ENCODE data around the gene AMIGO3.
A peak's percentile ranks its signal among the peaks of the same experiment; 100 is the strongest.

AMIGO3 gene

DNA sequence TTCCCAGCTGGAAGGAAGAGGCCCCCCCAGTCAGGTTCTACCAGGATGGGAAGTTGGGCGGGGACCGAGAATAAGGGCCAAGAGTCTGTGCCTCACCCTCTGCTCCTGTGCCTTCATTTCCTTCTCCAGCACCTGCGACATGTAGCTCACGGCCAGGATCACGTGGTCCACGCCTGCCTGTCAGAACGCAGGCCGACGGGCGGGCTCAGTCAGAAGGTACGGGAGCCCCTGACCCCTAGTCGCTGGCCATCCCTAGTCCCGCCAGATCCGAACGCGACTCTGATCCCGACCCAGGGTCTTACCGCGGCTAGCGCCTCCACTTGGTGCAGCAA, 3.8 kb upstream of the AMIGO3 start:
- Histone ChIP-seq H3K9me3 (ENCODE audit: insufficient read depth, low read length) (no peaks in the 10 kb centered on the region), H3K9me2 (replicated peaks; ENCODE audit: insufficient read depth, low read length) (no peaks in the 10 kb centered on the region), H3K36me3 (ENCODE audit: low read length) (no peaks in the 10 kb centered on the region), H3K9ac (ENCODE audit: low read length) (peak overlapping the region; percentile 100), H3K27ac (ENCODE audit: low read depth, low read length) (peak overlapping the region; percentile 70), H3K27me3 (ENCODE audit: low read length) (no peaks in the 10 kb centered on the region), H3K79me2 (ENCODE audit: insufficient read depth, low read length) (0 out of 2 replicates have a peak, but pooled peaks cover 3% of the 10 kb centered on the region), H3F3A (ENCODE audit: insufficient read depth) (peaks cover 18% of the 10 kb centered on the region), H4K20me1 (ENCODE audit: low read depth, low read length) (no peaks in the 10 kb centered on the region), H2AFZ (ENCODE audit: low read depth, low read length, severe bottlenecking) (no peak overlapping the region), H3K4me2 (ENCODE audit: low read depth, low read length, poor library complexity, severe bottlenecking) (peak overlapping the region; percentile 70), H3K4me3 (ENCODE audit: insufficient read depth, low read length, poor library complexity, severe bottlenecking) (peak overlapping the region; percentile 96)
- no peak for TF ChIP-seq EZH2phosphoT487 (conservative IDR thresholded peaks at IDR 0.05; ENCODE audit: low read length)
- TF ChIP-seq, protein P1, sequence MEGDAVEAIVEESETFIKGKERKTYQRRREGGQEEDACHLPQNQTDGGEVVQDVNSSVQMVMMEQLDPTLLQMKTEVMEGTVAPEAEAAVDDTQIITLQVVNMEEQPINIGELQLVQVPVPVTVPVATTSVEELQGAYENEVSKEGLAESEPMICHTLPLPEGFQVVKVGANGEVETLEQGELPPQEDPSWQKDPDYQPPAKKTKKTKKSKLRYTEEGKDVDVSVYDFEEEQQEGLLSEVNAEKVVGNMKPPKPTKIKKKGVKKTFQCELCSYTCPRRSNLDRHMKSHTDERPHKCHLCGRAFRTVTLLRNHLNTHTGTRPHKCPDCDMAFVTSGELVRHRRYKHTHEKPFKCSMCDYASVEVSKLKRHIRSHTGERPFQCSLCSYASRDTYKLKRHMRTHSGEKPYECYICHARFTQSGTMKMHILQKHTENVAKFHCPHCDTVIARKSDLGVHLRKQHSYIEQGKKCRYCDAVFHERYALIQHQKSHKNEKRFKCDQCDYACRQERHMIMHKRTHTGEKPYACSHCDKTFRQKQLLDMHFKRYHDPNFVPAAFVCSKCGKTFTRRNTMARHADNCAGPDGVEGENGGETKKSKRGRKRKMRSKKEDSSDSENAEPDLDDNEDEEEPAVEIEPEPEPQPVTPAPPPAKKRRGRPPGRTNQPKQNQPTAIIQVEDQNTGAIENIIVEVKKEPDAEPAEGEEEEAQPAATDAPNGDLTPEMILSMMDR (IDR thresholded peaks at IDR 0.05; ENCODE audit: insufficient read depth, low read length, poor library complexity, severe bottlenecking) = no peak

DNA sequence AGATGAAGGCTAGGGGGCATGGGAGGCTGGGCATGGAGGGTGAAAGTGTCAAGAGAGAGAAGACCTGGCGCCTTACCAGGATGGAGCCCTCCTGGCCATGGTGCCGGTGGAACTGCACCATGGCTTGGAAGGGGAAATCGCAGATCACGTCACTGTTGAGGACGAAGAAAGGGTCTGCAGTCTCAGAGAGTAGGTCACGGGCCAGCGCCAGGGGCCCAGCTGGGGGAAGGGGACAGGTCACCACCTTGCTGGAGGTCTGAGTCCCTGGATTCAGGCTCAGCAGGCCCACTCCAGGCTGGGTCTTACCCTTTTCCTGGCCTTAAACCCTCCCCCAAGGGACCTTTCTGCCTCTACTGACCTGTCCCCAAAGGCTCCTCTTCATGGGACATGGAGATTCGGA, 3.4 kb upstream of the AMIGO3 start:
- no peaks in the 10 kb centered on the region for H3K9me2 ChIP-seq (replicated peaks; ENCODE audit: insufficient read depth, low read length)
- no peaks in the 10 kb centered on the region for H4K20me1 ChIP-seq (ENCODE audit: low read depth, low read length)
- H3K9me3 ChIP-seq (ENCODE audit: insufficient read depth, low read length) = no peaks in the 10 kb centered on the region
- H3F3A ChIP-seq (ENCODE audit: insufficient read depth) = peaks cover 18% of the 10 kb centered on the region
- 0 out of 2 replicates have a peak, but pooled peaks cover 3% of the 10 kb centered on the region for H3K79me2 ChIP-seq (ENCODE audit: insufficient read depth, low read length)
- no peak overlapping the region for H2AFZ ChIP-seq (ENCODE audit: low read depth, low read length, severe bottlenecking)
- peak overlapping the region; percentile 100 for H3K9ac ChIP-seq (ENCODE audit: low read length)
- no peak for TF ChIP-seq EZH2phosphoT487 (conservative IDR thresholded peaks at IDR 0.05; ENCODE audit: low read length)
- TF ChIP-seq, protein P1 (IDR thresholded peaks at IDR 0.05; ENCODE audit: insufficient read depth, low read length, poor library complexity, severe bottlenecking) = no peak
- peak overlapping the region; percentile 70 for H3K27ac ChIP-seq (ENCODE audit: low read depth, low read length)
- H3K36me3 ChIP-seq (ENCODE audit: low read length) = no peaks in the 10 kb centered on the region
- peak overlapping the region; percentile 96 for H3K4me3 ChIP-seq (ENCODE audit: insufficient read depth, low read length, poor library complexity, severe bottlenecking)
- H3K4me2 ChIP-seq (ENCODE audit: low read depth, low read length, poor library complexity, severe bottlenecking) = peak overlapping the region; percentile 70
- no peaks in the 10 kb centered on the region for H3K27me3 ChIP-seq (ENCODE audit: low read length)

DNA sequence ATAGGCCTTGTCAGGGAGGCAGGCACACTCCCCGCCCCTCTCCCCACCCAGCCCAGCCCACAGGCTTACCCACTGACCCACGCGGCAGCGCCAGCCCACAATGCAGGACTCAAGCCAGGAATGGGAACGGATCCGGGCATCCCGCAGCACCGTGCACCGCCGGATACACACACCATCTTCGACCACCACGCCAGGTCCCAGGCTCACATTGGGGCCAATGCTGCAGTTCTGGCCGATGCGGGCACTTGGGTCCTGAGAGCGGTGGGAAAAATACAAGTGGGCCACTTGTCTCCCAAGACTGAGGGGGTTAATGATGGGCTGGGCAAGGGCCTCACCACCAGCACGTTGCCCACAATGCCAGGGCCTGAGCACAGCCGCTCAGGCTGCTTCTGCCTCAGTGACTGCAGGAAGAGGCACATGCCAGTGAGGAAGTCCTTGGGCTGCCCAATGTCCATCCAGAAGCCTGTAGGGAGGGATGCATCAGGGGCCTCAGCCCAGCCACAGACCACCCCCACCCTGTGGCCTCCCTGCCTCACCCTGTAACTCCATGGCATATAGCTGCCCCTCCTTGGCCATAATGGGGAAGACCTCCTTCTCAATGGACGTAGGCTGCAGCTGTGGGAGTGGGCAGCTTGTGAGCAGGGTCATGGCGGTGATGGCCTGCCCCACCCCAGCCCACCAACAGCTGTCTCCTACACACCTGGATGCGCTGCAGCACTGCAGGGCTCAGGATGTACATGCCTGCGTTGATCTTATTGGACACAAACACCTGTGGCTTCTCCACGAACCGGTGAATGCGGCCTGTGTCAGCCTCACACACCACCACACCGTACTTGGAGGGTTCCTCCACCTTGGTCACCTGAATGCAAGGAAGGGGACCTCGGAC, 2.7 kb upstream of the AMIGO3 start:
- Histone ChIP-seq H3K79me2 (ENCODE audit: insufficient read depth, low read length) (0 out of 2 replicates have a peak, but pooled peaks cover 3% of the 10 kb centered on the region), H2AFZ (ENCODE audit: low read depth, low read length, severe bottlenecking) (no peak overlapping the region), H3K9me2 (replicated peaks; ENCODE audit: insufficient read depth, low read length) (no peaks in the 10 kb centered on the region), H3K4me3 (ENCODE audit: insufficient read depth, low read length, poor library complexity, severe bottlenecking) (no peak overlapping the region), H4K20me1 (ENCODE audit: low read depth, low read length) (no peaks in the 10 kb centered on the region), H3K36me3 (ENCODE audit: low read length) (no peaks in the 10 kb centered on the region), H3K27ac (ENCODE audit: low read depth, low read length) (no peak overlapping the region), H3F3A (ENCODE audit: insufficient read depth) (peaks cover 18% of the 10 kb centered on the region), H3K27me3 (ENCODE audit: low read length) (no peaks in the 10 kb centered on the region), H3K9me3 (ENCODE audit: insufficient read depth, low read length) (no peaks in the 10 kb centered on the region), H3K9ac (ENCODE audit: low read length) (peak overlapping the region; percentile 100; the same call in 1 of the 2 replicates), H3K4me2 (ENCODE audit: low read depth, low read length, poor library complexity, severe bottlenecking) (no peak overlapping the region)
- no peak for TF ChIP-seq EZH2phosphoT487 (conservative IDR thresholded peaks at IDR 0.05; ENCODE audit: low read length)
- TF ChIP-seq, protein P1 (IDR thresholded peaks at IDR 0.05; ENCODE audit: insufficient read depth, low read length, poor library complexity, severe bottlenecking) = no peak

Data from SU-DHL-6 (cell line).